NCI-H187 treated with DMSO at 0.1 percent for 48 hours (cell line): ENCODE data around the gene ATXN1.

Experiments used
- DNase-seq: peaks from one replicate; lab custom pipeline; 2025; lab: John Stamatoyannopoulos, UW

Gene ATXN1

DNA sequence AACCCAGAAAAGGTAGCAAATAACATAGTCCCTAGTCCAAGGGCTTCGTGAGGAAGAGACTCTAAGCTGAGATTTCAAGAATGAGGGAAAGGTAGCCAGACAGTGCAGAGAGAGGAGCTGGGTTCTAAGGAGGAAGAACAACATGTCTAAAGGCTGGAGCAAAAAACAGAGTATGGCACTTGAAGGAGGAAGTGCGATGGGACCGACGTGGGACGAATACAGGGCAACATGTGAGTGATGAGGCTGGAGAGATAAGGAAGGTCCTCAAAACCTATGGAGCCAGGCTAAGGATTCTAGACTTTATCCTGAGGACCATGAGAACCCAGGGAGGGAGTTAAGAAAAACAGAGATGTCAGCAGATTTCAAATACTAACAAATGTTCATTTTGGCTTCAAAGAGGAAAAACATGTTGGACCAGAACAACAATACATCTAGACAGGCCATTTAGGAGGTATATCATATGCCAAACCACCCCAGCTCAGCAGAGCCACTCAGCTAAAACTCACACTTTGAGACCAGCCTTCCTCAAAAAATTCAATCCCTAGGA lies 17.5 kb downstream of the ATXN1 start:
- no peak for DNase-seq

- no peak for DNase-seq
These were observed 19.1 kb downstream of the ATXN1 start for GRCh38 chr6:16742116-16742515.

- no peak for DNase-seq
These were observed 19.9 kb downstream of the ATXN1 start for GRCh38 chr6:16741112-16742016.

- no peak for DNase-seq
These were observed 21.2 kb downstream of the ATXN1 start for GRCh38 chr6:16740097-16740496.

DNA sequence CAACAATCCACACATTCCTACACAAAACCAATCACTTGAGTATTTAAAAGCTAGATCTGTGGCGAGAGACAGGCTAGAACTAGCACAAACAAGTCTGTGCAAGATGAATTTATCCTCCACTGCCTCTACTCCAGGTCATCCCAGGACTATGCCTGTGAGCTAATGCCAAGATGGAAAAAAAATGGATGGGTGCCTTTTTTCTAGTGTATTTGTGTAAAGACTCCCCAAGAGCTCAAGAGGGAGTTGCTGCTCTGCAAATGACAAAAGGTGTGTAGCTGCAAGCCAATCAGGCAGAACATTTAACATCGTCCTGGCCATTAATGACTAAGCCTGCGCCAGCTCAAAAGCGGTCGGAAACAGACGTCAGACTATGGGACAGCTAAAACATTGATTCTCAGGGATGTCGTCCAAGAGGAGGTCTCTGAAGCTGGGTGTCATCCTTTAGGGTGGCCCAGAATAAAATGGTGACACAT lies 21.9 kb downstream of the ATXN1 start:
- DNase-seq: no peak

DNA sequence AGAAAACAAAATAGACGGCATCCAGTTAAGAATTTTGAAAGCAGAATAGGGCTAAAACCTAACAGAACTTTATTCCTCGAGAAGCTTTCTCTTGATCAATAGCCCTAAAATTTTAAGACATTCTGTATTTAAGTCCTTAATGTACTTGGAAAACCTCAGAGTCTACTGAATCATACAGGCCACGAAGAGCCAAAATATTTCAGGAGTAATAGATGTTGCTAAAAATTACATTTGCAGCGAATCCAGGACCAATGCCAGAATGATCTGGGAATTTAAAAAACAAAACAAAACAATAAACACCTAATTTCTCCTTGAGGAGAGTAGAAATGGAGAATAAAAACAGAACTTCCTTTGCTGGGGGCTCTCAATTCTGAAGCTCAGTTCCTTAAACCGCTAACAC lies 23.3 kb downstream of the ATXN1 start:
- no peak for DNase-seq

- DNase-seq: no peak
These were observed 24.1 kb downstream of the ATXN1 start for GRCh38 chr6:16736856-16737775.

DNA sequence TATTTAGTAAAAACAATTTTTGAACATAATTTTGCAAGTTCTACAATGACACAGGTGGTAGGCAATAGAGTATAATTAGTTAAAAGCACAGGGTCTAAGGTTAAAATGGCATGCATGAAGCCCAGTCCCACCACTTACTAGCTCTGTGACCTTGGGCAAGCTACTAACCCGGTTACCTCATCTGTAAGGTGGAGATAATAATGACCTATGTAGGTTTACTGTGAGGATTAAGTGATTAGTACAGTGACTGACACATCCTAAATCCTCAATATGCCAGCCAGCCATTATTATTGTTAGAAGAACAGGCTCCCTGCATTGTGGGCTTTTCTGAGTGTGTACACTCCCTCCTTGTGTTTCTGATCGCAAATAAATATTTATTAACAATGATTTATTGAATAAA lies 26.2 kb downstream of the ATXN1 start:
- DNase-seq: no peak

GRCh38 chr6:16733085-16733484 lies 28.2 kb downstream of the ATXN1 start:
- DNase-seq: no peak

DNA sequence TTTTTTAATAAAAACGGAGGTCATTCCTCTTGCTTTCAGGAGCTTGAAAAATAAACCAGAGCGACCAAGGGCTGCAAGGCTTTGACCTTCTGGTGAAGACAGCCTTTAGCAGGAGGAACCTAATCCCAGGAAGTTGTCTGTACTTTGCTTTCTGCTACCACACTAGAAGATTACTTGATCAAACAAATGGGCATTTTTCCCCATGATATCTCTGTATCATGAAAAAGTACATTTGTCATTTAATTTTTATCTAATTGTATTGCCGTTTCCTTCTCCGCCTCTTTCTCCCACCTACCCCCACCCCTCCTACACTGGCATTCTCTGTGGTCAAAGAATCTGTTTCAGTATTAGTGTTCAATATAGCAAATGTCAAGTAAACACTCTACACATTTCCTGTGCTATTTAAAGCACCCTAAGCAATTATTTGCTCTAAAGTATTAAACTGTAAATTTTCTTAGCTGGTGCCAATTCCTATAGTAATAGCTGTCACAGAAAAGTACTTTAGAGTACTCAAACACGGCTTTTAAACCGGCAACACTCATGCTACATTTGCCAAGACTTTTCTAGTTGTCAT lies 29.7 kb downstream of the ATXN1 start:
- DNase-seq: no peak

DNA sequence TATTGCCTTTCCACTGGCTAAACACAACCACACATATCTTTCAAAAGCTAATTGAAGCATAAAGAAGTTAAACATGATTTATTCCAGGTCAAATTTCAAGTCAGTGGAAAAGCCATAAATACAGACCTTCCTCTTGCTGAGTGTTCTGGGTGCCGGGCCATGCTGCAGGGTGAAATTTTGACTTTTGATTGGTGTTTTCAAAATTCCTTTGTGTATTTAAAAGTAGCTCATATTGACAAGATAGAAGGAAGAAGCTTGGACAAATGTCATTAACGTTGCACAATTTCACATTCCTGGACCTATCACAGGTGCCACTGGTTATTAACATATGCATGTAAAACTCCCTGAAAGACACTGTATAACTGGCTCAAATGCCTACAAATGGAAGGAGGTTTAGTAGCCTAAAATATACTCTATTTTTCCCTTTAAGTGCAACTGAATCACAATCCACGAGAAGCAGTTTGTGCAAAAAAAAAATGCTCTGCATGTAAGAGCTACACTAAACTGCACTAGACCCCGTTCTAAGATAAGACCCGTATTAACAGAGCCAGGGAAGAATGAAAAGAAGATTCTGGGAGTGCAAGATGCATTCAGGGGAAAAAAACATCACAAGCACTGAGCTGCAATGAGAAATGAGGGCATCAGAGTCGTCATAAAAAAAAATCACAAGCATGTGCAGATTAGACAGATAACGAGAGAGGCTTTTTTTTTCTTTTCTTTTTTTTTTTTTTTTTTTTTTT lies 30.4 kb downstream of the ATXN1 start:
- no peak for DNase-seq

- no peak for DNase-seq
These were observed 31.5 kb downstream of the ATXN1 start for GRCh38 chr6:16729744-16730143.

GRCh38 chr6:16729183-16729691 lies 32.0 kb downstream of the ATXN1 start:
- no peak for DNase-seq

DNA sequence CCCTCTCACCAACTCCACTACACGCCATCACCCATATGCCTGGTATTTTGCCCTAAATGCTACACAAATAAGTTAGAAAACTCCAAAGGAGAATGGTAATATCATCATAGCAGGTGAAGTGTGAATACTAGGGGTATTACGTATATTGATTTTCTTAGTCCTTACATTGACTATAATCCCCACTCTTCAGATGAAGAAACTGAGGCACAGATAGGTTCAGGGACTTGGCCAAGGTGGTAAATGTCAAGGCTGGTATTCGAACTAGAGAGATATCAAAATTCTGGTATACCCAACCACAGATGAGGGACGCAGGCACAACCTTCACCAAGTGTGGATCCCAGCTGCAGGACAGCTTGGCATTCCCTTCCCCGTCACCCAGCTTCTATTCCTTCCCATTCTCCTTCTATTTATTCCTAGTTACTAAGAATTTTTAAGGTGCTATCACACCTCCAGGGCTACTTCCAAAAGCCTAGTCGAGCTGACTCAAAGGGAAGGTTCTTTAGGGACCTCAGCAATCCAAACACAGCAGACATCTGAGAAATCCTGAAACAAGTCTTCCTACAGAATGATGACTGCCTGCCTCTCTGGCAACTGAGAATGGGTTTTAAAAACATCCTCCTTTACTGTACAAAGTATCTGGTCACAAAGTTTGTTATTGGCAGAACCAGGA lies 32.6 kb downstream of the ATXN1 start:
- DNase-seq: no peak

GRCh38 chr6:16727996-16728395 lies 33.3 kb downstream of the ATXN1 start:
- DNase-seq: no peak

GRCh38 chr6:16725145-16725864 lies 36.0 kb downstream of the ATXN1 start:
- DNase-seq: no peak

DNA sequence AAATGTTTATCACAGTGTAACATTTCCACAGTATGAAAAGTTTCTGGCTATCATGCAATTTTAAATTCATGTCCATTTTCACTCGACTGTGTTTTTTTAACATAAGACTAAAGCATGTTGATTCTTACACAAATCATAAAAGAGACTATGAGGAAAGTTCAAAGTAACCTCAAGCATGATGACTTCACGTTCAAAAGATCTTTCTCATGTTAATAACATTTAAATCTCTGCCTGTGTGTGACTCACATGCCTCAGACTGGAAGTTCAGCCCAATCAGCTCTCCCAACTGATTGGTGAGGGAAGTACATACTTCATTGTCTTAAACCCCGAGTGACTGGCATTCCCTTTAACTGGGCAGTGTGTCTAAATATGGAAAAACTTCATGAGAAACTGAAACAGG lies 37.4 kb downstream of the ATXN1 start:
- no peak for DNase-seq

- DNase-seq: no peak
These were observed 37.9 kb downstream of the ATXN1 start for GRCh38 chr6:16723402-16723801.

GRCh38 chr6:16722630-16723029 lies 38.6 kb downstream of the ATXN1 start:
- DNase-seq: no peak

- no peak for DNase-seq
These were observed 39.3 kb downstream of the ATXN1 start for GRCh38 chr6:16721977-16722376.
